ENCODE measurements around the gene VMO1.

VMO1 gene

DNA sequence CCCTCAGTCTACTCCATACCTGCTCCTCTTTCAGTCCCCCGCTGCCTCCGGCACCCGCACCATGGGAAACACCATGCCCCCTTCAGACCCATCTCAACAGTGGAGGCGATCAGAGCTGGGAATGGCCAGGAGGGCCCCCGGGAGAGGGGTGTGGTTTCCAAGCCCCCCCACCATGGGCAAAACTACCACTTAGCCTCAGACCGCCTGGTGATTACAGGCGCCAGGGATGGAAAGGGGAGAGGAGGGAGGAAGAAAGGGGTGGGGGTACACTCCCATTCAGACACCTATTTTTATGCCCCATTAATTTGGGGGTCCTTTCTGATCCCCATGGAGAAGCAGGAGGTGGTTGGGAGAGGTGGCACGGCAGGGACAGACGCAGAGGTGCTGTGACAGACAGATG, 16.1 kb upstream of the VMO1 start, which contains the start of gene C17orf114:
Gene C17orf114, minus strand, starts transcription at position 101 of the 400 bp plus-strand sequence.
- no peak for DNase-seq
- in situ Hi-C loops (cut with MboI; ENCODE audit: low pct_unique_long_range_greater_than_20kb, low sequenced_read_pairs) = no loop called here

DNA sequence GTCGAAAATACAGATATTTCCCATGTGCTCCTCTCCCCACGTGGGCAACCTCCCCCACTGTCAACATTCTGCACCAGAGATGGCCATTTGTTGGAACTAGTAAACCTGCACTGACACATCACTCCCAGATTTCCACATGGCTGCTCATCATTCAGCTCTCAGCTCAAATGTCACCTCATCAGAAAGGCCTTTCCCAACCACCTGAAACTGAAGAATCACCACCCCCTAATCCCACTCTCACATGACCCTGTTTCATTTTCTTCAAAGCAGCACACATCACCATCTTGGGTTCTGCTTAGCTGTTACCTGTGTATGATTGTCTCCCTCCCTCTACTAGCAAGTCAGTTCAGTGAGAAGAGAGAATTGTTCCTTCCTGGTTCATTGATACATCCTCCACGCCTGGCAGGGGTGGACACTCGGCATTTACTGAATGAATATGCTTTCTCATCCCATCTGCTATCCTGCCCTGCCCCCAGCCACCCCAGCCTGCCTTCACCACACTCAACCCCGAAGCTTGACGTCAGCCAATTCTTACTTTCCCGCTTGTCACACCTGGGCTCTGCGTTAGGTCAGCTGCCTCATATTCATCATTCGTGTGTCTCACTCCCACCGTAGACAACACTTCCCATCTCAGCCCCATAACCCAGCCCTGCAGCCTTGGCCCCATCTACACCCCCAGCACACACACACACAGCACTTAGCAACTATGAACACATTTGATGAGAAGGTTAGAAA, 14.5 kb upstream of the VMO1 start:
- in situ Hi-C loops (cut with MboI; ENCODE audit: low pct_unique_long_range_greater_than_20kb, low sequenced_read_pairs) = no loop called here
- no peak for DNase-seq

DNA sequence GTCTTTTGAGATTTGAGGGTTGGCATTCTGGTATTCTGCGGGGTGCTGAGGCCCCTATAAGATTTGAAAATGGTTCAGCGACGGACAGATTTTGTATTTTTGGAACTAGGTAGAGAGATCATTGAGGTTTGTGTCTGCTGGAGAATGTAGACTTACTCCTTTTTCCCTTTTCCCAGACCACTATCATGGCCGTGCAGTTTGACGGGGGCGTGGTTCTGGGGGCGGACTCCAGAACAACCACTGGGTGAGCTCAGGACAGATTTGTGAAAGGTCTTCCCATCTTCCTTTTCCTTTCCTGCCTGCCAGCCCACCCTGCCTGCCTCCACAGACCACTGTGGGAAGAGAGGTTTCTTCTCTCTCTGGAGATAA, 10.4 kb upstream of the VMO1 start:
- peak; percentile 36 for DNase-seq

DNA sequence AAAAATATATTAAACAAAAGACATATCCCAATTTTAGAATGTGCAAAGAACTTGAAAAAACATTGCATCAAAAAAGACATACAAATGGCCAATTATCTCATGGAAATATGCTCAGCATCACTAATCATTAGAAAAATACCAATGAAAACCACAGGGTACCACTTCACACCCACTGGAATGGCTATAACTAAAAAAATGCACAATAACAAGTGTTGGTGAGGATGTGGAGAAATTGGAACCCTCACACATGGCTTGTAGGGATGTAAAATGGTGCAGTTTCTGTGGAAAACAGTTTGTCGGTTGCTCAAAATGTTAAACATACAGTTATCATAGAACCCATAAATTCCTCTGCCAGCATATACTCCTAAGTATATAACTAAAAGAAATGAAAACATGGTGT, 9.0 kb upstream of the VMO1 start:
- in situ Hi-C loops (cut with MboI; ENCODE audit: low pct_unique_long_range_greater_than_20kb, low sequenced_read_pairs) = no loop called here

More for the DNA sequence above, 10.4 kb upstream of the VMO1 start:
- in situ Hi-C loops (cut with MboI; ENCODE audit: low pct_unique_long_range_greater_than_20kb, low sequenced_read_pairs) = no loop called here

DNA sequence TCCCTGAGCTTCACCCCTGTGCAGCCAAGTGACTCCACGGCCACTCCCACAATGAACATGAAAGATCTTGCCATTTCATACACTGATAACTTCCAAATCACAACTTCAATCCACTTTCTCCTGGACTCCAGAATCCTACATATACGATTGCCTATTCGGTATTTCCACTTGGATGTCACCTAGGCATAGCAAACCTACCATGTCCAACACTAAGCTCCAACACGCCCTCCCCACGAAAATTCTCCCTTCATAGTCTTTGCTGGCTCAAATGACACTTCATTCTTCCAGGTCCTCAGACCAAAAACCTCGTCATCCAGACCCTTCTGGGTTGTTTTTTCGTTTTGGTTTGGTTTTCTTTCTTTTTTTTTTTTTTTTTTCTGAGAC, 4.5 kb upstream of the VMO1 start:
- DNase-seq = no peak
- in situ Hi-C loops (cut with MboI; ENCODE audit: low pct_unique_long_range_greater_than_20kb, low sequenced_read_pairs) = no loop called here

More for the DNA sequence above, 9.0 kb upstream of the VMO1 start:
- DNase-seq = no peak

DNA sequence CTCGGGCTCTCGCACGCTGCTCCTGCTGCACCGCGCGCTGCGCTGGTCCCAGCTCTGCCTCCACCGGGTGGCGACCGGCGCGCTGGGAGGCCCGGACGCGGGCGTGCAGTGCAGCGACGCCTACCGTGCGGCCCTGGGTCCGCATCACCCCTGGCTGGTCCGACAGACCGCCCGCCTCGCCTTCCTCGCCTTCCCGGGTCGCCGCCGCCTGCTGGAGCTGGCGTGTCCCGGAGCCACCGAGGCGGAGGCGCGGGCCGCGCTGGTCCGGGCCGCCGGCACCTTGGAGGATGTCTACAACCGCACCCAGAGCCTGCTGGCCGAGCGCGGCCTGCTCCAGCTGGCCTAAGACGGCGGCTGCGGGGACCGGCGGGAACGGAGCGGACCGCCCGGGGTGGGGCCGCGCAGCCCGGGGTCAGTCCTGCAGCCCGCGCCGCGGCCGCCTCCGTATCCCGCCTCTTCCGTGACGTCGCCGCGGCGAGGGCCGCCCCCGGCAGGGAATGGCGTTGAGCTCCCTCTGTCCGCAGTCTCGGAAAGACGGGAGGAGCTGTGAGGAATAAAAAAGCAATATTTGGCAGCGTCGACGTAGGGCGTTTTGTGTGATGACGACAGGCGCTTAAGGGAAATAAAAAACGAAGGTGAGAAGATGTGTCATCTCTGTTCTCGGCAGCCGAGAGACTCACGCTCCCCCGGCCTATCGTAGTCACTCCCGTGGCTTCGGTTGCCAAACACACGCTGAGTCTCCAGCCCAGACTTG, 4.0 kb upstream of the VMO1 start:
- peak; percentile 89 for DNase-seq
- in situ Hi-C loops (cut with MboI; ENCODE audit: low pct_unique_long_range_greater_than_20kb, low sequenced_read_pairs) = no loop called here

DNA sequence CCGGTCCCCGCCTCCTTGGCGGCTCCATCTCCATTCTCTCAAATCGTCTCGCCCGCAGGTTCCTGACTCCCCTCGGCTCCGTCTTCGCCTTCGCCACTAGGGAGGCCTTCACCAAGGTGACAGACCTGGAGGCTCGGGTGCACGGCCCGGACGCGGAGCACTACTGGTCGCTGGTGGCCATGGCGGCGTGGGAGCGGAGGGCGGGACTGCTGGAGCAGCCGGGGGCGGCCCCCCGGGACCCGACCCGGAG, 3.5 kb upstream of the VMO1 start:
- in situ Hi-C loops (cut with MboI; ENCODE audit: low pct_unique_long_range_greater_than_20kb, low sequenced_read_pairs) = no loop called here

DNA sequence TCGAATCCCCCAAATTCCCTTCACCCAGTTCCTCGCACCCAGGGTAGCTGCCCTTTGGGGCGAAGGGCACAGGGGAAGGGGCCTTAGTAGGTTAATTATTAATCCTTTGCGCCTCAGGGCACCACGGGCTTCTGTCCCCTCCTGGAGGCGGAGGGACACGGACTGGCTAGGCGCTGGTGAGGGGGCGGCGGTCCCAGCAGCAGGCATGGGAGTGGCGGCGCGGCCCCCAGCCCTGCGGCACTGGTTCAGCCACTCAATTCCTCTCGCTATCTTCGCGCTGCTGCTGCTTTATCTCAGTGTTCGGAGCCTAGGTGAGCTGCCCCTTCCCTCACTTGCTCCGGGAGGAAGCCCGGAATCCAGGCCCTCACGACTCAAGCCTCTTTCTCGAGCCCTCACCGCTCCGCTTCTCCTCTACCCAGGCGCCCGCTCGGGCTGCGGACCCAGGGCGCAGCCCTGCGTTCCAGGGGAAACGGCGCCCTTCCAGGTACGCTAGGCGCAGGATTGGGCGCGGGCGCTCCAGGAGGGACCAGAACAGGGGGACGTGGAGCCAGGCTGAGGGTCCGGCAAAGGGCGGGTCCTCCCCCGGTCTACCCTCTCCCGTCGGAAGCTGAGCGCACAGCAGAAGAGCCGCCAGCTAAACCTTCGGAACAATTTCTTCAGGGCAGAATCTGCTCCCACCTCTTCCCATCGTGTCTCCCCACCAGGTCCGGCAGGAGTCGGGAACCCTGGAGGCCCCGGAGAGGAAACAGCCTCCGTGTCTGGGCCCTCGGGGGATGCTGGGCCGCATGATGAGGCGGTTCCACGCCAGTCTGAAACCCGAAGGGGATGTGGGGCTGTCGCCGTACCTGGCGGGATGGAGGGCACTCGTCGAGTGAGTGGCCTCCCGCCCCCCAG, 2.9 kb upstream of the VMO1 start, which contains the start of gene GLTPD2:
Gene GLTPD2, plus strand, starts transcription at position 158 of the 894 bp plus-strand sequence. Its CDS starts 48 bp downstream, at position 206.
- in situ Hi-C loops (cut with MboI; ENCODE audit: low pct_unique_long_range_greater_than_20kb, low sequenced_read_pairs) = no loop called here
- DNase-seq = no peak

More for the DNA sequence above, 3.5 kb upstream of the VMO1 start:
- DNase-seq = no peak

DNA sequence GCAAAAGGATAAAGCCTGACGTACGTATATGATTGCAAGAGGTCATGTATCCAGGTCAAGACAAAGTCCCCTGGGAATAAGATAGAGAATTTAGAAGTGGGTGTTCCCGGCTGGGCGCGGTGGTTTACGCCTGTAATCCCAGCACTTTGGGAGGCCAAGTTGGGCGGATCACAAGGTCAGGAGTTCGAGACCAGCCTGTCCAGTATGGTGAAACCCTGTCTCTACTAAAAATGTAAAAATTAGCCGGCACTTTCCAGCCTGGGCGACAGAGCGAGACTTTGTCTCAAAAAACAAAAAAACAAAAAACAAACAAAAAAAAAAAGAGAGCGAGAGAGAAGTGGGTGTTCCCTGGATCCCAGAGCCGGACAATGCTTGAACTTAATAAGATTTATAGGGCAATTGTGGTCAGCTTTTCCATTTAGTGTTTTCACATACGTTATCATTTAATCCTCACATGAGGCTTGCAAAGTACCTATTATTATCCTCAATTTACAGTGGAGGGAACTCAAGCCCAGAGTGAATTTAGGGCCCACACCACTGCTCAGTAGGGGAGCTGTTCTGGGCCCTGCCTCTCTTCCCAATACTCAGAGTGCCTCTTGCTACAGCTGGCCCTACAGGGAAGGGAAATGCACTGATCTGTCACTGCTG, 2.1 kb upstream of the VMO1 start:
- no peak for DNase-seq
- in situ Hi-C loops (cut with MboI; ENCODE audit: low pct_unique_long_range_greater_than_20kb, low sequenced_read_pairs) = no loop called here

DNA sequence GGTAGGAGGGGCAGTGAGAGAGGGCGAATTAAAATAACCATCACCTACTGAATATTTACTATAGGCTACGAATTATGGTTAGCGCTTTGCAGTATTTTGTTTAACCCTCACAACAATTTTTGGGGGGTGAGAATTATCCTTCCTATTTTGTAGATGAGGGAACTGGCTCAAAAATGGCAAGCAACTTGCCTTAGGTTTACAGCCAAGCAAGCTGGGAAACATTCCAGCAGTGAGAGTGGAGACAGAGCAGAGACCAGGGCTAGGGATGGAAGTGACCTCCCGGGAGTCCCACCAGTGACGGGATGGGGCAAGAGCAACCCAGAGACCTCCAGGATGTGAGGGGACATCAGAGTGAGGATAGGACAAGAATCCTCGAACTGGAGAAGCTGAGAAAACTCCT, 352 bp upstream of the VMO1 start:
- in situ Hi-C loops (cut with MboI; ENCODE audit: low pct_unique_long_range_greater_than_20kb, low sequenced_read_pairs) = no loop called here
- no peak for DNase-seq

DNA sequence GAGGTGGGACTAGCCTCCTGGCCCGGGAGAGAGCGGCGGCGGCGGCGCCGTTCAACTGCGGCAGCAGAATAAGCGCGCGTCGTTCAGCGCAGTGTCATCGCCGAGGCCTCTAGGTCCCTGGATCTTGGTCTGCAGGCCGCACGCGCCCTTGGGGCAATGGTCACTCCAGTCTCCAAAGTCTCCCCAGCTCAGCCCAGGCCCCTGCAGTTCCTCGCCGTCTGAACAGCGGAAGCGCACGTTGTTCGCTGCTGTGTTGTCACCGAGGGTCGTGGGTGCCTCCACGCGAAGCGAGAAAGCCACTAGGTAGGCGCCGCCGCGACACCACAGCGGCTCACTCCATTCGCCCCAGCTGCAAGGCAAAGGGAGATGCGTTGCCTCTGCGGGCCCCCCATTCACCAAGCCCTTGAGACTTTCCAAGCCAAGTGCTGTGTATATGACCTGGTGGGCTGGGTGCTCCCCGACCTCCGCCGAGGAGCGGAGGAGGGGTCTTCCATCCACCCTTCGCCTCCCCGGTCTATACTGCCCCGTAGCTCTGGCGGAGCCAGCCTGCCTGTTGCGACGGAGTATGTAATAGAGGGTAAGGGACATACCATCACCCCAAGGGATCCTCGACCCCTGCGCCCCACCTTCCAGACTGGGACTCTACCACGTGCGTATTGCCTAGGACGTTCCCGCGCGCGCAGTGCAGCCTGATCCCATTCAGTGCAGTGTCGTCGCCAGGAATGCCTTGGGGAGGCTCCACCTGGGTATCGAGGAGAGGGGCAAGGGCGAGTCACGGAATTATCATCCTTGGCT, 656 bp downstream of the VMO1 start:
- DNase-seq = no peak
- in situ Hi-C loops (cut with MboI; ENCODE audit: low pct_unique_long_range_greater_than_20kb, low sequenced_read_pairs) = no loop called here

DNA sequence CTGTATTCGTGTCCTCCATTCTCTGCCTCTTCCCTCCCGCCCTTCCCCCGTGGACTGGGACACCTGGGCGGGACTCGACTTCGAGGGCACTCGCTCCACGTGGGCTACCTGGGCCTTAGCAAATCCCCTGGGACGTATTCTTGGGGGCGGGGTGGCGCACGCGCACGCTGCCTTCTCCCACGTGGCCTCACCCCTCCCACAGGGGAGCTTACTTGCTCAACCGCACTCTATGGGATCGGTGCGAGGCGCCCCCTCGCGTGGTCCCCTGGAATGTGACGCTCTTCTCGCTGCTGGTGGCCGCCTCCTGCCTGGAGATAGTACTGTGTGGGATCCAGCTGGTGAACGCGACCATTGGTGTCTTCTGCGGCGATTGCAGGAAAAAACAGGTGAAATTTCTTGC, 3.5 kb downstream of the VMO1 start:
- DNase-seq = no peak
- in situ Hi-C loops (cut with MboI; ENCODE audit: low pct_unique_long_range_greater_than_20kb, low sequenced_read_pairs) = no loop called here

DNA sequence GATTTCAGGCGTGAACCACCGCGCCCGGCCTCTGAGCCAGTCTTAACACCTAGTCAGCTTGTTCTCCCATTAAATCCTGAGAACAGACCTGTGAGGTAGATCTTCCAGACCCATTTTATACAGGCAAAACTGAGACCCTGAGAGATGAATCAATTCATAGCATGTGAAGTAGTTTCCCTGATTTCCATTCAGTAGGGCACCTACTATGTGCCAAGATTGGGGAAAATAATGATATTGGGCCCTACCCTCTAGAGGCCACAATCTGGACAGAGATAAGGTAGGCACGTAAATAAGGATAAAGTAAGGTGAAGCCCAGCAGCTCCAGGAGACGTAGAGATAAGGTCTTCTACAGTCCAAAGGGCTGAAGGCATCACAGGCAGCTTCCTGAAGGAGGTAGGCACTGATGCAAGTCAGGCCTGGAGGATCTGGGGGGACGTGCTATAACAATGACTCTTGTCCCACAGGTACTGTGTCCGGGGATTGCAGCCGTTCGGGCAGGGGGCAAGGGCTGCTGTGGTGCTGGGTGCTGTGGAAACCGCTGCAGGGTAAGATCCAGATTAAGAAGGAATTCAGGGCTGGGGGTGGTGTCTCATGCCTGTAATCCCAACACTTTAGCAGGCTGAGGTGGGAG, 5.7 kb downstream of the VMO1 start:
- in situ Hi-C loops (cut with MboI; ENCODE audit: low pct_unique_long_range_greater_than_20kb, low sequenced_read_pairs) = no loop called here
- DNase-seq = no peak

DNA sequence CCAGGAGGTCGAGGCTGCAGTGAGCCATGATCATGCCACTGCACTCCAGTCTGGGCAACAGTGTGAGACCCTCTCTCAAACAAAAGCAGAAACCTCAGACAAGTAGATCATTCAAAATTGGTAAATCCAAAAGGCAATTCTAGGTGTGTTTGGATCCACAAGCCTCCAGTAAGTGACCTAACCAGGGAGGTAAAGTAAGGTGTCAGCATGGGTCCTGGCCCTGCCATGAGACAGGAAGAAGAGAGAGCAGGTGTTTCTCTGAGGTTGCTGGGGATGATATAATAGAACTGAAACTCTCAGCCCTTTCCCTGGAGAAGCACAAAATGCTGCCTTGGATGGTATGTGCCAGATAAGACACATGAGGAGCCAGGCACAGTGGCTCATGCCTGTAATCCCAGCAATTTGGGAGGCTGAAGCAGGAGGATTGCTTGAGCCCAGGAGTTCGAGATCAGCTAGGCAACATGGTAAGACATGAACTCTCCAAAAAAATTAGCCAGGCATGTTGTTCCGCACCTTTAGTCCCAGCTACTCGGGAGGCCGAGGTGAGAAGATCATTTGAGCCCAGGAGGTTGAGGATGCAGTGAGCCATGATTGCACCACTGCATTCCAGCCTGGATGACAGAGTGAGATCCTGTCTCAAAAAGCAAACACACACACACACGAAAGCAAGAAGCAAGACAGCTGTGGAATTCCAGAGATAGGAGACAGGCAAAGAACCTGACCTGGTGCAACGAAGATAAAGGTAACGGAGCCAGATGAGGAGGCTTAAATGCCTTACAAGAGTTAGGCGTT, 8.0 kb downstream of the VMO1 start:
- DNase-seq = no peak
- in situ Hi-C loops (cut with MboI; ENCODE audit: low pct_unique_long_range_greater_than_20kb, low sequenced_read_pairs) = no loop called here

DNA sequence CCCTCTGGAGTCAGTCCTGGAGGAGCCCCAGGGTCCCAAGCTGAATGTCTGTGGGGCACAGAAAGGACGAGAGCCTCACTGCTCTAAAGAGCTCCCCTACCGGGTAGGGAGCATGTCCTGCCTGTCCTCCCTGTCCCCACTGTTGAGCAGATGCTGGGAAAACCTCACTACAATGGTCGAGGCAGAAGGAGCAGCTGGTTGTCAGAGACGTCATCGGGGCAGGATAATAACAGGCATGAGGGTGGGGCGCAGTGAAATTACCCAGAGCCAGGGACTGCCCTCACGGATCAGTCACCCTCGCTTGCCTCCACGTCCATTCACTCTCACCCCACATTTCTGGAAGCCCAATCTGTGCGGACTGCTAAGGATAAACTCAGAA, 13.9 kb downstream of the VMO1 start:
- in situ Hi-C loops (cut with MboI; ENCODE audit: low pct_unique_long_range_greater_than_20kb, low sequenced_read_pairs) = no loop called here
- DNase-seq = no peak

DNA sequence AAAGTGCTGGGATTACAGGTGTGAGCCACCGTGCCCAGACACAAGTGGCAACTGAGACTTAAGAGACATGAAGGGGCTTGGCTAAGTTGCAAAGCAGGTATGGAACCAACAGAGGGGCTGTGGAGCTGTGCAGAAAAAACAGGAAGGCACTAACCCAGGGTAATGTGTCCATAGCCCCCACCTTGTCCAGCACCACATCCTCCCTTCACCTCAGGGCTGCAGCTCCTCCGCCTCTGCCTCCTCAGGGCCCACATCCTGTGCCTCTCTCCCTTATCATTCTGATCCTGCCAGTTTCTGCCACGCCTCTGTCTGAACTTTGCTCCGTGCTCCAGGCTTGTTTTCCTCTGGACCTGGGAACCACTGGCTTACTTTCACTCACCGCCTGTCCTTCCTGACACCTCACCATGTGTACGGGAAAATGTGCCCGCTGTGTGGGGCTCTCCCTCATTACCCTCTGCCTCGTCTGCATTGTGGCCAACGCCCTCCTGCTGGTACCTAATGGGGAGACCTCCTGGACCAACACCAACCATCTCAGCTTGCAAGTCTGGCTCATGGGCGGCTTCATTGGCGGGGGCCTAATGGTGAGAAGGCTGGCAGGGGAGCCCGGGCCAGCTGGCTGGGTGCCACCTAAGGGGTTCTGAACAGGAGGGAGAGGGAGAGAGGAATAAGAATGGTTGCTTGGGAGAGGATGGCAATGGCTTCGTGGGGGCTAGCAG, 14.5 kb downstream of the VMO1 start, which contains the start of gene TM4SF5:
Gene TM4SF5, plus strand, starts transcription at position 368 of the 716 bp plus-strand sequence. Its CDS starts 37 bp downstream, at position 405.
- DNase-seq = no peak

DNA sequence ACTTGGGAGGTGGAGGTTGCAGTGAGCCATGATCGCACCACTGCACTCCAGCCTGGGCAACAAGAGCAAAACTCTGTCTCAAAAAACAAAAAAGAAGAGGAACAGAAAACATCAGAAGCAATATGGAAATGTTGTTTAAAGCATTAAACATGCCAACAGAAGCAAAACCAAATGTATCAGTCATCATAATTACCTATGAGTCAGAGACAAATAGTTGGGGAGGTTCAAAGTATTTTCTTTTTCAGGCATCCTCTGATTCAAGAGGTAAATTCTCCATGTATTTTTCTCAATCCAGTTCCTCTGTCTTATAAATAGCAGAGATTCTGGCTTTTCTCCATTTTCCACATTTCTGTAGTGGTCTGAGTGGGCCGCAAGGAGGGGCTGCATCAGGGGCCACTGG, 16.5 kb downstream of the VMO1 start:
- in situ Hi-C loops (cut with MboI; ENCODE audit: low pct_unique_long_range_greater_than_20kb, low sequenced_read_pairs) = no loop called here
- DNase-seq = no peak

More for the DNA sequence above, 14.5 kb downstream of the VMO1 start, which contains the start of gene TM4SF5:
- in situ Hi-C loops (cut with MboI; ENCODE audit: low pct_unique_long_range_greater_than_20kb, low sequenced_read_pairs) = no loop called here
